Naive thymus-derived CD4-positive, alpha-beta T cell (primary cell): Measurements from ENCODE around the gene EDN2. TPM values are rescaled to one million over a fixed set of nuclear protein-coding genes. Genes with fewer than 3 reads are reported as not detected.
A peak's percentile ranks its signal among the peaks of the same experiment; 100 is the strongest.

Experiments used
- ATAC-seq: fragments of 150-1000 bp; cut with Tn5 transposase; 2 replicates; pipeline ENCODE4 v1.10.0; 2021; ENCODE audit warnings: mild to moderate bottlenecking, moderate library complexity
- CTCF ChIA-PET: fragments of 350-600 bp; sonication (Branson Sonifier 250); formaldehyde crosslinking; loops from one replicate; lab custom pipeline; 2021; ENCODE audit warnings: antibody characterized with exemption; lab: Charles Lee
- POLR2A ChIA-PET: fragments of 350-600 bp; sonication (Branson Sonifier 250); formaldehyde crosslinking; loops from one replicate; lab custom pipeline; 2021; ENCODE audit warnings: antibody characterized with exemption, inconsistent platforms; lab: Charles Lee
- DNase-seq, 9 donors: peaks; one replicate each; pipeline versions ENCODE4 v3.0.0 to v3.0.0-alpha.2; 2020 to 2022; ENCODE audit warnings: mixed read lengths in 1 of 9
- H3K27ac ChIP-seq: one replicate; pipeline ENCODE4 v1.7.0; 2013; ENCODE audit warnings: mild to moderate bottlenecking, low read depth, low read length, moderate library complexity
- H3K27me3 ChIP-seq, 2 donors: one replicate each; pipeline ENCODE4 v1.7.0; 2013; ENCODE audit warnings: low read length in 2 of 2, mild to moderate bottlenecking in 2 of 2, moderate library complexity in 2 of 2; ENCODE audit not compliant: control insufficient read depth in 2 of 2, insufficient read depth in 2 of 2
- H3K36me3 ChIP-seq, 3 experiments: 1 replicate in 2 of 3; 2 replicates in 1 of 3; pipeline ENCODE4 v1.7.0; 2013; ENCODE audit warnings: low read length in 3 of 3, mild to moderate bottlenecking in 3 of 3, moderate library complexity in 1 of 3; ENCODE audit not compliant: insufficient read depth in 3 of 3, control insufficient read depth in 2 of 3
- H3K4me1 ChIP-seq, 2 donors: one replicate each; pipeline ENCODE4 v1.7.0; 2013; ENCODE audit warnings: low read length in 2 of 2, mild to moderate bottlenecking in 2 of 2, moderate library complexity in 1 of 2; ENCODE audit not compliant: control insufficient read depth in 2 of 2, insufficient read depth in 2 of 2
- H3K4me3 ChIP-seq: 2 replicates; pipeline ENCODE4 v1.7.0; 2013; ENCODE audit warnings: mild to moderate bottlenecking, low read length
- H3K9me3 ChIP-seq, 3 experiments: 1 replicate in 2 of 3; 2 replicates in 1 of 3; pipeline ENCODE4 v1.7.0; 2013; ENCODE audit warnings: low read length in 3 of 3; ENCODE audit not compliant: control insufficient read depth in 2 of 3
- H3K27ac Mint-ChIP-seq, 9 donors: one replicate each; pipeline ENCODE4 v1.8.0; 2020 to 2022; ENCODE audit warnings: mixed read lengths in 9 of 9, mild to moderate bottlenecking in 8 of 9, moderate library complexity in 5 of 9, inconsistent platforms in 2 of 9
- H3K27me3 Mint-ChIP-seq, 5 donors: one replicate each; pipeline ENCODE4 v1.8.0; 2021 to 2022; ENCODE audit warnings: mixed read lengths in 5 of 5, mild to moderate bottlenecking in 1 of 5
- H3K36me3 Mint-ChIP-seq, 5 donors: one replicate each; pipeline ENCODE4 v1.8.0; 2020 to 2022; ENCODE audit warnings: mixed read lengths in 5 of 5, mild to moderate bottlenecking in 3 of 5, inconsistent platforms in 1 of 5
- H3K4me1 Mint-ChIP-seq, 7 donors: one replicate each; pipeline ENCODE4 v1.8.0; 2020 to 2022; ENCODE audit warnings: mixed read lengths in 7 of 7, mild to moderate bottlenecking in 3 of 7, inconsistent platforms in 1 of 7
- H3K4me3 Mint-ChIP-seq, 10 donors: one replicate each; pipeline ENCODE4 v1.8.0; 2020 to 2022; ENCODE audit warnings: mild to moderate bottlenecking in 10 of 10, mixed read lengths in 10 of 10, moderate library complexity in 6 of 10, inconsistent platforms in 2 of 10
- H3K9me3 Mint-ChIP-seq, 11 donors: one replicate each; pipeline ENCODE4 v1.8.0; 2020 to 2022; ENCODE audit warnings: mixed read lengths in 11 of 11, mild to moderate bottlenecking in 4 of 11, inconsistent platforms in 1 of 11, moderate library complexity in 1 of 11
- intact Hi-C, 2 donors: fragments of 100-400 bp; cut with micrococcal nuclease; formaldehyde crosslinking; loops; one replicate each; pipeline ENCODE4 v1.15.1; 2023
- polyA plus RNA-seq, 2 donors: library from polyadenylated mRNA; unstranded; fragments of 300-500 nt; fragmentation: Illumina TruSeq; gene quantifications; one replicate each; pipeline ENCODE4 v1.2.3, GENCODE V29; 2021
- total RNA-seq, 6 experiments: library from RNA in 5 of 6; stranded (reverse) in 5 of 6; gene quantifications; 1 replicate in 5 of 6; 2 replicates in 1 of 6; pipeline ENCODE4 v1.2.3 and lab custom pipeline; 2021 to 2026

Gene EDN2
- total and polyA plus RNA-seq, 7 experiments from 2014 or later = not detected

DNA sequence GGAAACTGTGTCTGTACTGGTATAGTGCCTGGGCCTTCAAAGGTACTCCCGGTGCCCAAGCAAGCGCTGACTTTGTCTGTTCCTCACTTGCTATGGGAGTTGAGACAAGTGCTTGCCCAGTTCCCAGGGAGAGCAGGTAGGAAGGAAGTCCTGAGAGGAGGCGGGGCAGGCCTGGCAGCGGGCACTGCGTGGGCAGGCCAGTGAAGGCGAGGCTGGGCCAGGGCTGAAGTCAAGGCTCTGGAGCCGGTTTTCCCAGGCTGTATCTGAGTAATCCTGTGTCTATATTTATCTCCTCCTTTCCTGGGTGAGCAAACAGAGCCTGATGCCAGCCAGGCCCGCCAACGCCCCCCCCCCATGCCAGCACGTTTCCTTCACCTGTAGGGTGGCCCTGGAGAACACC is 15.9 kb upstream of the EDN2 start:
- intact Hi-C loops = no loop called here
- CTCF ChIA-PET = no interaction called here

DNA sequence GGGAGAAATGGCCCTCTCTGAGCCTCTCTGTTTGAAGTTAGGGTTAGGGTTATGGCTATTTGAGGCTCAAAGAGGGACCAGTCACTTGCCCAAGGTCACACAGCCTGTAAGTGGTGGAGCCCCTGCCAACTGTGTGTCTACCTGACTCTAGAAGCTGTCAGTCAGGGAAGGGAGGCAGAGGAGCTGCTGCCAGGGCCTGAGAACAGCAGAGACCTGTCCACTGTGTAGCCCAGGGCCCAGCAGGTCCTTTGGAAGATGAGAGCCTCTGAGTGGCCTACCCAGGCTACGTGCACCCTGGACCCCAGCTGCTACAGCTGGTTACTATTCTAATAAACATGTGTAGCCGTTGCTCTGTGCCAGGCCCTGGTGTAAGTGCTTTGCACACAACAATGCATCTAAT is 15.1 kb upstream of the EDN2 start:
- no peak overlapping the region for H3K27ac ChIP-seq
- H3K27me3 ChIP-seq = no peaks in the 10 kb centered on the region
- CTCF ChIA-PET = no interaction called here
- peaks cover 0 to 4% of the 10 kb centered on the region in 2 donors for H3K4me1 ChIP-seq
- no peak overlapping the region for H3K4me3 ChIP-seq
- Mint-ChIP-seq H3K9me3 (no peaks in the 10 kb centered on the region), H3K4me1 (peaks cover 0 to 12% (median 1%) of the 10 kb centered on the region in 7 donors), H3K27me3 (peaks cover 10 to 18% (median 12%) of the 10 kb centered on the region in 5 donors), H3K27ac (no peak overlapping the region), H3K4me3 (no peak overlapping the region), H3K36me3 (no peaks in the 10 kb centered on the region)
- H3K9me3 ChIP-seq = no peaks in the 10 kb centered on the region
- intact Hi-C loops = no loop called here
- no peak for ATAC-seq
- no peaks in the 10 kb centered on the region for H3K36me3 ChIP-seq
- no peak for DNase-seq
- POLR2A ChIA-PET = no interaction called here

More for the DNA sequence above, 15.9 kb upstream of the EDN2 start:
- Histone ChIP-seq H3K27me3 (no peaks in the 10 kb centered on the region), H3K4me3 (no peak overlapping the region), H3K4me1 (peaks cover 0 to 4% of the 10 kb centered on the region in 2 donors), H3K27ac (no peak overlapping the region), H3K9me3 (no peaks in the 10 kb centered on the region), H3K36me3 (no peaks in the 10 kb centered on the region)
- H3K27ac Mint-ChIP-seq = no peak overlapping the region
- POLR2A ChIA-PET = no interaction called here
- no peaks in the 10 kb centered on the region for H3K36me3 Mint-ChIP-seq
- H3K9me3 Mint-ChIP-seq = no peaks in the 10 kb centered on the region
- ATAC-seq = no peak
- H3K4me1 Mint-ChIP-seq = peaks cover 0 to 13% (median 1%) of the 10 kb centered on the region in 7 donors
- DNase-seq = no peak
- no peak overlapping the region for H3K4me3 Mint-ChIP-seq
- peaks cover 3 to 12% (median 9%) of the 10 kb centered on the region in 5 donors for H3K27me3 Mint-ChIP-seq

DNA sequence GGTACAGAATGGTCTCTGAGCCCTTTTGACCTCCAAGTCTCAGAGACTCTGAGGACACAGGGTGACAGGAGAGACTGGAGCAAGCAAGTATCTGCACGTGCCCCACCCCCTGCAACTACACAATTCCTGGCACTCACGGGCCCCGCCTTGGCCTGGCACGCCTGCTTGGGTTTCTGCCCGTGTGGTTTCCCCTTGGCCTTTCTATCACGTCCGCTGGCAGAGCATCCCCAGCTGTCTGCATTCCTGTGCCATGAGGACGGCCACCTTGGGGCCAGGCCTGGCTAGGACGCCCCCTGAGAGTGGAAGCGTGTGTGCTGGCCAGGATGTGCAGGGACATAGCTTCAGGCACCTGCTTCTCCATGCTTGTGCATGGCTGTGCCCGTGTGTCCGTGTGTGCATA is 14.3 kb upstream of the EDN2 start:
- Histone ChIP-seq H3K27ac (no peak overlapping the region), H3K36me3 (no peaks in the 10 kb centered on the region), H3K4me3 (no peak overlapping the region), H3K9me3 (no peaks in the 10 kb centered on the region), H3K27me3 (no peaks in the 10 kb centered on the region), H3K4me1 (peaks cover 0 to 4% of the 10 kb centered on the region in 2 donors)
- peaks cover 0 to 6% (median 1%) of the 10 kb centered on the region in 7 donors for H3K4me1 Mint-ChIP-seq
- DNase-seq = no peak
- H3K27me3 Mint-ChIP-seq = peaks cover 11 to 21% (median 14%) of the 10 kb centered on the region in 5 donors
- no peak overlapping the region for H3K4me3 Mint-ChIP-seq
- ChIA-PET POLR2A (no interaction called here), CTCF (no interaction called here)
- no peaks in the 10 kb centered on the region for H3K36me3 Mint-ChIP-seq
- H3K27ac Mint-ChIP-seq = no peak overlapping the region
- intact Hi-C loops = no loop called here
- H3K9me3 Mint-ChIP-seq = no peaks in the 10 kb centered on the region
- no peak for ATAC-seq

DNA sequence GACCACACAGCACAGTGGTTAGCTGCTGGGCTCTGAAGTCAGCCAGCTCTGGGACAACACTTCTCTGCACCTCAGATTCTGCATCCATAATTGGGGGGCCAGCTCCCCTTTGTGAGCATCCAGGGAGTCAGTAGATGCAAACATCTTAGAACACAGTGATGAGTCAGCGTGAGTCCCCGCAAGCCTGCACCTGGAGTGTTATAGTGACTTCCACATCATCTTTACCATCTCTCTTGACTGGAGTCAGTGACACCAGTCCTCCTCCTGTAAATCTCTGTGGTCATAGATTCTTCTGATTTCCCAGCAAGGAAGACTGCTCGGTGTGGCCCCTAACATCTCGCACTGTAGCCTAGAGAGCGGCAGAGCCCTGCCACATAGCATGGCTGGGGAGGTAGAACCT is 13.9 kb upstream of the EDN2 start:
- Histone ChIP-seq H3K4me1 (peaks cover 0 to 4% of the 10 kb centered on the region in 2 donors), H3K36me3 (no peaks in the 10 kb centered on the region), H3K27ac (no peak overlapping the region), H3K9me3 (no peaks in the 10 kb centered on the region), H3K4me3 (no peak overlapping the region), H3K27me3 (no peaks in the 10 kb centered on the region)
- H3K27me3 Mint-ChIP-seq = peaks cover 11 to 21% (median 14%) of the 10 kb centered on the region in 5 donors
- H3K36me3 Mint-ChIP-seq = no peaks in the 10 kb centered on the region
- ChIA-PET CTCF (no interaction called here), POLR2A (no interaction called here)
- peak overlapping the region in 1 of 10 donors; percentile 12 for H3K4me3 Mint-ChIP-seq
- no peak for ATAC-seq
- no peaks in the 10 kb centered on the region for H3K9me3 Mint-ChIP-seq
- intact Hi-C loops = no loop called here
- H3K4me1 Mint-ChIP-seq = peaks cover 0 to 6% (median 1%) of the 10 kb centered on the region in 7 donors
- H3K27ac Mint-ChIP-seq = no peak overlapping the region
- DNase-seq = no peak

DNA sequence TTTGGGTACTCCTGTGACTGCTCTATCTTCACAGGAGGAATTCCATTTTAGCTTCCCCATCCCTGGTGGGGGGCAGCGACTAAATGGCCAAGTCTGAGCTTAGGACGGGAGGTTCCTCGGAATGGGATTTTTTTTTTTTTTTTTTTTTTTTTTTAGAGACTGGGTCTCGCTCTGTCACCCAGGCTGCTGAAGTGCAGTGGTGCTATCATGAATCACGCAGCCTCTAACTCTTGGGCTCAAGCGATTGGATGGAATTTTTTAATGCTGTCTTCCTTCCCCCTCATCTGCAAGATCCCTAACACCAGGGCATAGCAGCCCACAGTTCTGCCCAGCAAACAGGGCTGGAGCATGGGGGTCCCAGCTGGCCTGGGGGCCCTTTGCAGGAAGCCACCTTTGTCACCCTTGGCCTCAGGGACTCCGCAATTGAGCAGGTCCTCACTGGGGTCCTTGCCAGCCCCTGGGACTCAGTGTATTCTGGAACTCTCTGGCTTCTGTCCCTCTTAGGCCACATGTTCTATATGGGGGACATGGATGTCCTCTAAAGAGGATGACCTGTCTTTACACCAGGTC is 13.1 kb upstream of the EDN2 start:
- intact Hi-C loops = no loop called here
- no peaks in the 10 kb centered on the region for H3K36me3 ChIP-seq
- POLR2A ChIA-PET = no interaction called here
- Mint-ChIP-seq H3K27ac (no peak overlapping the region), H3K36me3 (no peaks in the 10 kb centered on the region), H3K9me3 (no peaks in the 10 kb centered on the region), H3K4me3 (no peak overlapping the region), H3K4me1 (peaks cover 0 to 6% (median 1%) of the 10 kb centered on the region in 7 donors), H3K27me3 (peaks cover 11 to 21% (median 14%) of the 10 kb centered on the region in 5 donors)
- no peak for ATAC-seq
- no peak overlapping the region for H3K4me3 ChIP-seq
- CTCF ChIA-PET = no interaction called here
- H3K9me3 ChIP-seq = no peaks in the 10 kb centered on the region
- H3K4me1 ChIP-seq = peaks cover 0 to 4% of the 10 kb centered on the region in 2 donors
- H3K27me3 ChIP-seq = no peaks in the 10 kb centered on the region
- no peak for DNase-seq
- H3K27ac ChIP-seq = no peak overlapping the region

DNA sequence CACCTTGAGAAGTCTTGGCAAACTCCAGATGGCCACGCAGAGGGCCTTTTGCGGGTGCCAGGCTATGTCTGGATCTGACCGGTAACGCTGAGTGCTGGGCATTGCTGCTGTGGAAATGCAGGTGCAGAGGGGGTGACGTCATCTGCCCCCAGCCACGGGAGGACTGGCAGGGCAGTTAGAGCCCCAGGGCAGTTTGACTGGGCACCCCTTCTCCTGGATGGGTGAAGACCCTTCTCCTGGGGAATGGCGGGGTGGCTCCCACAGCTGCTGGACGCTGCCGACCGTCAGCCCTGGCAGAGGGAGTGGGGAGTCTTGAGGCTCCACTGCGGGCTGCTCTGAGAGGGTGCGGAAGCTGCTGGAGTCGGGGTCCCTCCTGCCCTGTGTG is 12.6 kb upstream of the EDN2 start:
- H3K36me3 ChIP-seq = no peaks in the 10 kb centered on the region
- H3K4me3 ChIP-seq = no peak overlapping the region
- Mint-ChIP-seq H3K4me3 (peak overlapping the region in 3 of 10 donors; percentile 23 to 47 (median 45)), H3K36me3 (no peaks in the 10 kb centered on the region), H3K27ac (no peak overlapping the region), H3K9me3 (no peaks in the 10 kb centered on the region), H3K27me3 (peaks cover 11 to 21% (median 14%) of the 10 kb centered on the region in 5 donors), H3K4me1 (peaks cover 0 to 6% (median 1%) of the 10 kb centered on the region in 7 donors)
- ATAC-seq = no peak
- H3K27ac ChIP-seq = no peak overlapping the region
- intact Hi-C loops = no loop called here
- DNase-seq = no peak
- CTCF ChIA-PET = no interaction called here
- POLR2A ChIA-PET = no interaction called here
- no peaks in the 10 kb centered on the region for H3K27me3 ChIP-seq
- peaks cover 0 to 4% of the 10 kb centered on the region in 2 donors for H3K4me1 ChIP-seq
- no peaks in the 10 kb centered on the region for H3K9me3 ChIP-seq
